AG09319 (cell line): ENCODE results near the gene SLC8A3.

Experiments
- DNase-seq: peaks from one replicate; pipeline ENCODE4 v3.0.0-alpha.2; 2010; ENCODE audit warnings: low read depth; ENCODE audit errors: extremely low read depth
- CTCF ChIP-seq: IDR thresholded peaks from 2 replicates; pipeline ENCODE4 v1.5.1; 2011; ENCODE audit warnings: low read depth, mild to moderate bottlenecking, inconsistent platforms, low read length, moderate library complexity

SLC8A3 gene

DNA sequence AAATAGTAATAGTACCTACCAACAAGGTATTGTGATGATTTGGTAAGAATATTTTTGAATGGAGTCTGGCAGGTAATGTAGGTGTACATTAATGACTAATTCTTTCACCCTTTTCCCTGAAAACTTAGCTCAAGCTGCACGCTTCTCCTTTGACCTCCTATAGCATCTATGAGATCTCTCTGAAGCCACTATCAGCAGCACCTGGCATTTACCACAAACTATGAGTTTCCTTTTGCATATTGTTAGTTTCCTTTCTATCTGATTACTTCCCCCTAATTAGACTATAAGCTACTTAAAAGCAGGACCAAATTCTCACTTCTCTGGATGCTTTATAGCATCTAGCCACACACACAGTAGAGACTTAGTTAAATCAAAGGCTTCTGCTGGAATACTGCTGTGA is 48.1 kb downstream of the SLC8A3 start:
- no peak for DNase-seq
- no peak for TF ChIP-seq CTCF

- no peak for DNase-seq
Observed at GRCh38 chr14:70139384-70139783, 49.4 kb downstream of the SLC8A3 start.

GRCh38 chr14:70137788-70138187 is 51.0 kb downstream of the SLC8A3 start:
- TF ChIP-seq CTCF = no peak
- DNase-seq = no peak

More at GRCh38 chr14:70139384-70139783, 49.4 kb downstream of the SLC8A3 start:
- no peak for TF ChIP-seq CTCF

GRCh38 chr14:70133461-70133860 is 55.3 kb downstream of the SLC8A3 start:
- TF ChIP-seq CTCF = no peak
- no peak for DNase-seq

- TF ChIP-seq CTCF = no peak
- no peak for DNase-seq
Observed at GRCh38 chr14:70130482-70130881, 58.3 kb downstream of the SLC8A3 start.

- no peak for DNase-seq
- no peak for TF ChIP-seq CTCF
Observed at GRCh38 chr14:70127186-70127585, 61.6 kb downstream of the SLC8A3 start.

- TF ChIP-seq CTCF = no peak
- DNase-seq = no peak
Observed at GRCh38 chr14:70123796-70124195, 65.0 kb downstream of the SLC8A3 start.
